Measurements from ENCODE around the gene COPA. TPM values are rescaled to one million over a fixed set of nuclear protein-coding genes. Genes with fewer than 3 reads are reported as not detected.

COPA gene
- polyA plus RNA-seq, 3 donors: 76.7 to 199 (median 195) TPM

DNA sequence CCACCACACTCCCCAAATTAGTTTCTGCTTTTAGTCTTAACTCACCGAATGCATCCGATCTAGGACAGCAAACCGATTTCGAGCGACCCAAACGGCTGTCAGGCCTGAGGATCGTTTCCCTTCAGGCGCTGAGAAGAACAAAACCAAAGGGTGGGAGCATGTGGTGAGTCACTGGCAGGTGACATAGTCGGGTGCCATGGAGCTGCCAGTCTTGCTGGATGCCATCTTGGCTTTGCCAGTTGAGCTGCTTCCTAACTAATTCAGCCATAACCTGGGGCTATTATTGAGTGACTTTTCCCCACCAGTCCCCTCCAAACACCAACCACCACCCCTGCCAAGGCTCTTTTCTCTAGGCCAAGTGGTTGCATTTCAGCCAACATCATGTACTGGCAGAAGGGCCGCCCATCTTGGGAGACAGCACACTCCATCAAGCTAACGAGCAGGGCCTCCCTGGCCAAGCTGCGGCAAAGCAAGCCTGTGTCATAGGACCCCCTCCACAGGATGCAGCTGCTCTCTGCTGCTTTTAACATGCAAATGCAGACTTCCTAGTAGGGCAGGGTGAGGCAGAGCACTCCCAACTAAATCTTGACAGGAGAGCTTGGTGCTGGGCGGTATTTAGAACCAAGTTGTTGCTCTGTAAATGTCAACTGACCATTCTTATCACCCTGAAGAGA lies 35.8 kb downstream of the COPA start:
- no peak overlapping the region for H3K27ac ChIP-seq (ENCODE audit: low read depth in 1 of 2, low read length in 2 of 2)
- Mint-ChIP-seq H3K27me3 (ENCODE audit: low read depth in 3 of 3) (peaks cover 0 to 1% (median 0%) of the 10 kb centered on the region in 3 donors), H3K9me3 (no peaks in the 10 kb centered on the region), H3K4me3 (no peak overlapping the region), H3K4me1 (no peaks in the 10 kb centered on the region), H3K27ac (peak overlapping the region in 1 of 7 donors; percentile 50), H3K36me3 (peaks cover 85 to 99% of the 10 kb centered on the region in 2 donors)
- no peaks in the 10 kb centered on the region for H3K27me3 ChIP-seq (ENCODE audit: control insufficient read depth in 2 of 2, insufficient read depth in 2 of 2, low read length in 2 of 2)
- no peaks in the 10 kb centered on the region for H3K79me2 ChIP-seq (ENCODE audit: insufficient read depth, low read length)
- no peak overlapping the region for H2AFZ ChIP-seq (ENCODE audit: insufficient read depth, low read depth, low read length, poor library complexity, severe bottlenecking)
- intact Hi-C loops (cut with micrococcal nuclease): no loop called here
- H3K9ac ChIP-seq (ENCODE audit: insufficient read depth, low read length, poor library complexity, severe bottlenecking): no peak overlapping the region
- H3K36me3 ChIP-seq (replicated peaks in 1 of 2; ENCODE audit: control insufficient read depth in 1 of 2, insufficient read depth in 2 of 2, low read length in 2 of 2): peaks cover 97 to 98% of the 10 kb centered on the region in 2 donors
- no peaks in the 10 kb centered on the region for H3K4me1 ChIP-seq (ENCODE audit: control insufficient read depth in 1 of 2, insufficient read depth in 2 of 2, low read length in 2 of 2)
- no peak for DNase-seq
- peaks cover 57% of the 10 kb centered on the region for H4K20me1 ChIP-seq (ENCODE audit: insufficient read depth, low read length)
- WGBS (ENCODE audit: insufficient coverage): 81% methylated on average over 6 of the region's 13 CpGs
- H3K4me3 ChIP-seq (replicated peaks in 1 of 3; ENCODE audit: low read depth in 2 of 3, low read length in 3 of 3): no peak overlapping the region
- no peaks in the 10 kb centered on the region for H3K9me3 ChIP-seq (replicated peaks in 1 of 2; ENCODE audit: control insufficient read depth in 1 of 2, insufficient read depth in 1 of 2, low read length in 2 of 2)
- TF ChIP-seq, protein P1, sequence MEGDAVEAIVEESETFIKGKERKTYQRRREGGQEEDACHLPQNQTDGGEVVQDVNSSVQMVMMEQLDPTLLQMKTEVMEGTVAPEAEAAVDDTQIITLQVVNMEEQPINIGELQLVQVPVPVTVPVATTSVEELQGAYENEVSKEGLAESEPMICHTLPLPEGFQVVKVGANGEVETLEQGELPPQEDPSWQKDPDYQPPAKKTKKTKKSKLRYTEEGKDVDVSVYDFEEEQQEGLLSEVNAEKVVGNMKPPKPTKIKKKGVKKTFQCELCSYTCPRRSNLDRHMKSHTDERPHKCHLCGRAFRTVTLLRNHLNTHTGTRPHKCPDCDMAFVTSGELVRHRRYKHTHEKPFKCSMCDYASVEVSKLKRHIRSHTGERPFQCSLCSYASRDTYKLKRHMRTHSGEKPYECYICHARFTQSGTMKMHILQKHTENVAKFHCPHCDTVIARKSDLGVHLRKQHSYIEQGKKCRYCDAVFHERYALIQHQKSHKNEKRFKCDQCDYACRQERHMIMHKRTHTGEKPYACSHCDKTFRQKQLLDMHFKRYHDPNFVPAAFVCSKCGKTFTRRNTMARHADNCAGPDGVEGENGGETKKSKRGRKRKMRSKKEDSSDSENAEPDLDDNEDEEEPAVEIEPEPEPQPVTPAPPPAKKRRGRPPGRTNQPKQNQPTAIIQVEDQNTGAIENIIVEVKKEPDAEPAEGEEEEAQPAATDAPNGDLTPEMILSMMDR (IDR thresholded peaks at IDR 0.05): no peak
- H3K4me2 ChIP-seq (replicated peaks; ENCODE audit: extremely low read depth, low read length, poor library complexity, severe bottlenecking): no peak overlapping the region

DNA sequence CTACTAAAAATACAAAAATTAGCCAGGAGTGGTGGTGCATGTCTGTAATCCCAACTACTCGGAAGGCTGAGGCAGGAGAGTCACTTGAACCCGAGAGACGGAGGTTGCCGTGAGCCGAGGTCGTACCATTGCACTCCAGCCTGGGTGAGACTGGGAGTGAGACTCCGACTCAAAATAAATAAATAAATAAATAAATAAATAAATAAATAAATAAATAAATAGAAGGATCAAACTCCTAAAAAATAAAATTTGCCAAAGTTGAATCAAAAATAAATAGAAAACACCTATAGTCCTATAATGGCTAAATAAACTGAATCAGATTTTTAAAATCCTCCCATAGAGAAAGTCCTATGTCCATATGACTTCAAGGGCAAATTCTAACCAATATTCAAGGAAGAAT lies 42.9 kb downstream of the COPA start:
- Mint-ChIP-seq H3K36me3 (peaks cover 70 to 89% of the 10 kb centered on the region in 2 donors), H3K4me1 (no peaks in the 10 kb centered on the region), H3K27ac (no peak overlapping the region), H3K4me3 (no peak overlapping the region), H3K27me3 (ENCODE audit: low read depth in 3 of 3) (peaks cover 0 to 1% (median 0%) of the 10 kb centered on the region in 3 donors), H3K9me3 (no peaks in the 10 kb centered on the region)
- Histone ChIP-seq H4K20me1 (ENCODE audit: insufficient read depth, low read length) (peaks cover 49% of the 10 kb centered on the region), H3K9me3 (replicated peaks in 1 of 2; ENCODE audit: control insufficient read depth in 1 of 2, insufficient read depth in 1 of 2, low read length in 2 of 2) (no peaks in the 10 kb centered on the region), H3K27me3 (ENCODE audit: control insufficient read depth in 2 of 2, insufficient read depth in 2 of 2, low read length in 2 of 2) (no peaks in the 10 kb centered on the region), H3K4me1 (ENCODE audit: control insufficient read depth in 1 of 2, insufficient read depth in 2 of 2, low read length in 2 of 2) (no peaks in the 10 kb centered on the region), H3K4me2 (replicated peaks; ENCODE audit: extremely low read depth, low read length, poor library complexity, severe bottlenecking) (no peak overlapping the region), H2AFZ (ENCODE audit: insufficient read depth, low read depth, low read length, poor library complexity, severe bottlenecking) (no peak overlapping the region), H3K9ac (ENCODE audit: insufficient read depth, low read length, poor library complexity, severe bottlenecking) (no peak overlapping the region), H3K4me3 (replicated peaks in 1 of 3; ENCODE audit: low read depth in 2 of 3, low read length in 3 of 3) (no peak overlapping the region), H3K36me3 (replicated peaks in 1 of 2; ENCODE audit: control insufficient read depth in 1 of 2, insufficient read depth in 2 of 2, low read length in 2 of 2) (peaks cover 94 to 98% of the 10 kb centered on the region in 2 donors), H3K27ac (ENCODE audit: low read depth in 1 of 2, low read length in 2 of 2) (no peak overlapping the region), H3K79me2 (ENCODE audit: insufficient read depth, low read length) (no peaks in the 10 kb centered on the region)
- no peak for DNase-seq
- intact Hi-C loops (cut with micrococcal nuclease): no loop called here
- WGBS (ENCODE audit: insufficient coverage): 90% methylated on average over 2 of the region's 7 CpGs
- TF ChIP-seq, protein P1 (IDR thresholded peaks at IDR 0.05): no peak
